Measurements from ENCODE around the gene KRTAP1-3.

GRCh38 chr17:41069031-41069430, 34.4 kb upstream of the KRTAP1-3 start:
- TF ChIP-seq POLR2AphosphoS5 (IDR thresholded peaks at IDR 0.05; ENCODE audit: borderline replicate concordance, low read depth, low read length) = no peak
- TF ChIP-seq EZH2 (IDR thresholded peaks at IDR 0.05) = no peak

Measured in SK-N-MC (cell line).